H9 (cell line): ENCODE measurements around the gene ARMH3. TPM values are rescaled to one million over a fixed set of nuclear protein-coding genes. Genes with fewer than 3 reads are reported as not detected.

Source experiments
- DNase-seq: peaks from one replicate; pipeline ENCODE4 v3.0.0-alpha.2; 2017
- H2AFZ ChIP-seq: one replicate; pipeline ENCODE4 v1.6.1; 2013; ENCODE audit warnings: mild to moderate bottlenecking, low read length, control low read depth, moderate library complexity
- H2AK5ac ChIP-seq: 2 replicates; pipeline ENCODE4 v1.6.1; 2013; ENCODE audit warnings: low read length, control low read depth, mixed read lengths; ENCODE audit not compliant: insufficient read length
- H2BK120ac ChIP-seq: one replicate; pipeline ENCODE4 v1.6.1; 2013; ENCODE audit warnings: low read depth, mild to moderate bottlenecking, low read length, control low read depth, inconsistent platforms; ENCODE audit not compliant: poor library complexity, severe bottlenecking
- H2BK12ac ChIP-seq: 2 replicates; pipeline ENCODE4 v1.6.1; 2013; ENCODE audit warnings: low read length, control low read depth, mixed read lengths, low read depth; ENCODE audit not compliant: insufficient read length
- H2BK15ac ChIP-seq: 2 replicates; pipeline ENCODE4 v1.6.1; 2013; ENCODE audit warnings: low read depth, low read length, control low read depth
- H2BK20ac ChIP-seq: one replicate; pipeline ENCODE4 v1.6.1; 2013; ENCODE audit warnings: low read depth, mild to moderate bottlenecking, low read length, control low read depth, inconsistent platforms; ENCODE audit not compliant: poor library complexity, severe bottlenecking
- H2BK5ac ChIP-seq: 2 replicates; pipeline ENCODE4 v1.6.1; 2013; ENCODE audit warnings: low read length, control low read depth, mixed read lengths; ENCODE audit not compliant: insufficient read length
- H3K14ac ChIP-seq: 2 replicates; pipeline ENCODE4 v1.6.1; 2013; ENCODE audit warnings: low read length, control low read depth; ENCODE audit not compliant: insufficient read depth
- H3K18ac ChIP-seq: 2 replicates; pipeline ENCODE4 v1.6.1; 2013; ENCODE audit warnings: low read depth, mild to moderate bottlenecking, mixed read lengths, low read length, control low read depth; ENCODE audit not compliant: insufficient read length
- H3K23ac ChIP-seq: 2 replicates; pipeline ENCODE4 v1.6.1; 2013; ENCODE audit warnings: low read length, control low read depth, mixed read lengths, low read depth; ENCODE audit not compliant: insufficient read length
- H3K23me2 ChIP-seq: 2 replicates; pipeline ENCODE4 v1.6.1; 2013; ENCODE audit warnings: low read depth, mild to moderate bottlenecking, mixed read lengths, low read length, control low read depth; ENCODE audit not compliant: insufficient read length, poor library complexity, severe bottlenecking
- H3K27ac ChIP-seq: 2 replicates; pipeline ENCODE4 v1.5.1; 2013; ENCODE audit warnings: low read length, control low read depth, mixed read lengths, low read depth; ENCODE audit not compliant: insufficient read length
- H3K27me3 ChIP-seq: 2 replicates; pipeline ENCODE4 v1.6.1; 2013; ENCODE audit warnings: low read length, control low read depth, inconsistent platforms; ENCODE audit not compliant: insufficient read depth
- H3K4ac ChIP-seq: 2 replicates; pipeline ENCODE4 v1.6.1; 2013; ENCODE audit warnings: low read depth, mild to moderate bottlenecking, control low read depth, inconsistent platforms, low read length, moderate library complexity
- H3K4me1 ChIP-seq: 2 replicates; pipeline ENCODE4 v1.6.1; 2013; ENCODE audit warnings: low read length, control low read depth, inconsistent platforms; ENCODE audit not compliant: insufficient read depth
- H3K4me2 ChIP-seq: 2 replicates; pipeline ENCODE4 v1.6.1; 2013; ENCODE audit warnings: low read length, control low read depth, mixed read lengths; ENCODE audit not compliant: insufficient read length, insufficient read depth
- H3K56ac ChIP-seq: 2 replicates; pipeline ENCODE4 v1.6.1; 2013; ENCODE audit warnings: low read depth, mild to moderate bottlenecking, mixed read lengths, low read length, control low read depth; ENCODE audit not compliant: insufficient read length
- H3K79me1 ChIP-seq: 2 replicates; pipeline ENCODE4 v1.6.1; 2013; ENCODE audit warnings: low read depth, mild to moderate bottlenecking, moderate library complexity, low read length, control low read depth, inconsistent platforms; ENCODE audit not compliant: insufficient read depth, poor library complexity, severe bottlenecking
- H3K79me2 ChIP-seq: 2 replicates; pipeline ENCODE4 v1.6.1; 2013; ENCODE audit warnings: low read length, control low read depth, inconsistent platforms; ENCODE audit not compliant: insufficient read depth
- H3K9ac ChIP-seq: 2 replicates; pipeline ENCODE4 v1.6.1; 2013; ENCODE audit warnings: low read length, control low read depth, mixed read lengths; ENCODE audit not compliant: insufficient read length; ENCODE audit errors: extremely low read depth
- H3K9me3 ChIP-seq: one replicate; pipeline ENCODE4 v1.6.1; 2013; ENCODE audit warnings: low read depth, low read length, inconsistent platforms; ENCODE audit not compliant: control insufficient read depth
- H3T11ph ChIP-seq: one replicate; pipeline ENCODE4 v1.6.1; 2013; ENCODE audit warnings: mild to moderate bottlenecking, low read length, control low read depth, inconsistent platforms
- H4K20me1 ChIP-seq: one replicate; pipeline ENCODE4 v1.6.1; 2013; ENCODE audit not compliant: control insufficient read depth, insufficient read length, insufficient read depth
- H4K5ac ChIP-seq: 2 replicates; pipeline ENCODE4 v1.6.1; 2013; ENCODE audit warnings: low read depth, mild to moderate bottlenecking, mixed read lengths, low read length, control low read depth; ENCODE audit not compliant: insufficient read length
- H4K8ac ChIP-seq: replicated peaks from 2 replicates; pipeline ENCODE4 v1.6.1; 2013; ENCODE audit warnings: low read length, control low read depth, mixed read lengths, low read depth; ENCODE audit not compliant: insufficient read length
- H4K91ac ChIP-seq: 2 replicates; pipeline ENCODE4 v1.6.1; 2013; ENCODE audit warnings: low read depth, mild to moderate bottlenecking, moderate library complexity, mixed read lengths, low read length, control low read depth; ENCODE audit not compliant: insufficient read length
- H3K27ac Mint-ChIP-seq, 3 experiments: 2 replicates in 2 of 3; 3 replicates in 1 of 3; pipeline ENCODE4 v1.8.0; 2020 to 2021; ENCODE audit warnings: mixed read lengths in 3 of 3, mild to moderate bottlenecking in 1 of 3, moderate library complexity in 1 of 3
- H3K27me3 Mint-ChIP-seq: 2 replicates; pipeline ENCODE4 v1.8.0; 2021; ENCODE audit warnings: low read depth, mild to moderate bottlenecking, moderate library complexity, mixed read lengths
- H3K36me3 Mint-ChIP-seq, 3 experiments: 2 replicates in 2 of 3; 3 replicates in 1 of 3; pipeline ENCODE4 v1.8.0; 2020 to 2021; ENCODE audit warnings: low read depth in 3 of 3, mixed read lengths in 3 of 3; ENCODE audit not compliant: insufficient read depth in 1 of 3
- H3K4me1 Mint-ChIP-seq, 2 experiments: 2 replicates each; pipeline ENCODE4 v1.8.0; 2020; ENCODE audit warnings: mixed read lengths in 2 of 2
- H3K4me3 Mint-ChIP-seq, 2 experiments: 2 replicates in 1 of 2; 3 replicates in 1 of 2; pipeline ENCODE4 v1.8.0; 2020 to 2021; ENCODE audit warnings: mild to moderate bottlenecking in 2 of 2, mixed read lengths in 2 of 2, moderate library complexity in 1 of 2
- H3K9me3 Mint-ChIP-seq, 2 experiments: 2 replicates in 1 of 2; 3 replicates in 1 of 2; pipeline ENCODE4 v1.8.0; 2020; ENCODE audit warnings: mild to moderate bottlenecking in 2 of 2, mixed read lengths in 2 of 2, moderate library complexity in 1 of 2
- CTCF ChIP-seq: fragments of 200-600 bp; sonication (generic); conservative IDR thresholded peaks from 3 replicates; pipeline ENCODE4 v1.8.0; 2021; ENCODE audit warnings: antibody characterized with exemption, mild to moderate bottlenecking
- WGBS: extraction: QIAGEN DNeasy Blood & Tissue Kit; methylation state at CpG from one replicate; pipeline ENCODE4 v1.1.7; 2013; ENCODE audit warnings: missing lambda C conversion rate, low lambda C conversion rate, mixed read lengths; ENCODE audit not compliant: insufficient read length; ENCODE audit errors: extremely low coverage; 5-methylcytosine and 5-hydroxymethylcytosine counted together
- total RNA-seq: library from RNA; stranded (reverse); gene quantifications from 2 replicates; pipeline ENCODE4 v1.2.1, GENCODE V29; 2021

ARMH3 gene
- total RNA-seq, 1 experiment from 2014 or later = 20.4 TPM

DNA sequence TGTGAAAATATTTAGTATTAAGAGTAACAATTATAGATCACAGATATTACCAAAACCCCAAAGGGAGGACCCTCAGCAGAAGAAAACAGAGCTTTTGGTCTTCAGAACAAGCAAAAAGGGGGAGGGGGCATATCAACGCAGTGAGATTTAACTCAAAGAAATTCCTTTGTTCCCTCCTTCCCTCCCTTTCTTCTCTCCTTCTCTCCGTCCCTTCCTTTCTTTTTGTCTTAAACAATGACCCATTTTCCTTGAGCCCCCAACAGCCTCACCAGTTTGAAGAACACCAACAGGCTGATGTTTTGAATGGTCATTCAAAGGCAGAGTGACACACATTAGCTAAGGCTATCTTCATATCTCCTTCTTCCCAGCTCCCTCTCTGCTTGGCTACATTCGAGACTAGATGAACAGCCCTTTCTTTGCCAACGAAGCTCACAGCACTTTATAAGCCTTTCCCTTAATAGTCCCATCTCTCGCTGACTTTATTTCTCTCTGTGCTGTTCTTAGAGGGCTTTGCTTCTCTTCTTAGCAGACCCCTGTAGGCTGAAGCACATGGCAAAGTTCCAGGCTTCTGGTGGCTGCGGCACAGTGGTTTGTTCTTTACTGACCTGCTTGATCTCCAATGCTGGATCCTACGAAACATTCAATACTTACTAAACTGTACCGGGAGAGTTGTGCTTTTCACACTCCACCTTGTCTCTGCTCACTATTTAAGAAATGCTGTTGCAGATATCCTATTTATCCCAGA, 136.8 kb downstream of the ARMH3 start:
- Histone ChIP-seq H3K79me1 (no peaks in the 10 kb centered on the region), H3K79me2 (no peaks in the 10 kb centered on the region)
- peak overlapping the region; percentile 24 to 94 (median 93); a peak in 6 of 7 replicates for H3K27ac Mint-ChIP-seq

More for the DNA sequence above, 136.8 kb downstream of the ARMH3 start:
- no peak overlapping the region for H4K8ac ChIP-seq
- H3K23me2 ChIP-seq = no peaks in the 10 kb centered on the region
- WGBS = no CpG with 5 or more reads among the region's 8 CpGs
- H2AFZ ChIP-seq = no peak overlapping the region
- H2BK12ac ChIP-seq = no peak overlapping the region
- peak overlapping the region; percentile 50; the same call in 1 of the 2 replicates for H3K14ac ChIP-seq
- no peaks in the 10 kb centered on the region for H3K9me3 Mint-ChIP-seq
- no peak overlapping the region for H3K4ac ChIP-seq
- no peak overlapping the region for H3T11ph ChIP-seq
- H3K4me1 Mint-ChIP-seq = peaks cover 33 to 38% of the 10 kb centered on the region in 2 experiments
- H2BK20ac ChIP-seq = no peak overlapping the region
- H3K4me1 ChIP-seq = peaks cover 10% of the 10 kb centered on the region; the same call in 1 of the 2 replicates
- no peaks in the 10 kb centered on the region for H3K27me3 Mint-ChIP-seq
- H3K9ac ChIP-seq = no peak overlapping the region
- H3K27ac ChIP-seq = no peak overlapping the region
- TF ChIP-seq CTCF = no peak
- H3K9me3 ChIP-seq = no peaks in the 10 kb centered on the region
- H3K4me3 Mint-ChIP-seq = no peak overlapping the region; a peak in 2 of 5 replicates
- no peak overlapping the region for H2BK5ac ChIP-seq
- H3K56ac ChIP-seq = no peak overlapping the region
- DNase-seq = no peak
- H3K18ac ChIP-seq = peak overlapping the region; percentile 12
- H3K36me3 Mint-ChIP-seq = no peaks in the 10 kb centered on the region
- H2AK5ac ChIP-seq = no peak overlapping the region
- no peak overlapping the region for H4K91ac ChIP-seq
- H3K23ac ChIP-seq = no peak overlapping the region
- H3K27me3 ChIP-seq = no peaks in the 10 kb centered on the region
- no peak overlapping the region for H2BK15ac ChIP-seq
- no peak overlapping the region for H4K5ac ChIP-seq
- H3K4me2 ChIP-seq = no peak overlapping the region
- H2BK120ac ChIP-seq = peak overlapping the region; percentile 12
- H4K20me1 ChIP-seq = no peaks in the 10 kb centered on the region
